Activated CD4-positive, alpha-beta T cell treated with anti-CD3 and anti-CD28 coated beads for 1 hour (primary cell): ENCODE data around the gene SGTB.
"Not testable (repeated sequence)": the region's sequence is repeated elsewhere in the genome, so short reads cannot be mapped to it uniquely, and the experiment has no call there.

Source experiments
- DNase-seq: peaks from one replicate; pipeline ENCODE4 v3.0.0-alpha.2; 2020

Gene SGTB

DNA sequence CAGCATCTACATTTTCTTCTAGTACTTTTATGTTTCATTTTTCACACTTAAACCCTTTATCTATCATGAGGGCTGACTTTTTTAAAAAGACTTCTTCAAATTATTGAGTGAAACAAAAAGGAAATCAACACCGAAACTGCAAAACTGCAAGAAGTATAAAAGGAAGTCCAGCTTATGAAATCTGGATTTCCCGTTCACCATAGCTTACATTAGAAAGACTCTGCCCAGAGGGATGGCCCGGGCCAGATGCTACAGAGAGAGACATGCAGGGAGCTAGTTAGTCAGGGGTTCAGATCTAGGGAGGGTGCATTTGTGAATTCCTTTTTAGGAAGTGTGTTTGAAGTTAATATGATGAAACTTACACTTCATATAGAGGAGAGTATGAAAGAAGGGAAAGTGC lies 10.1 kb upstream of the SGTB start:
- DNase-seq, result not testable (repeated sequence)

GRCh38 chr5:65730910-65731309 lies 9.0 kb upstream of the SGTB start:
- no peak for DNase-seq

GRCh38 chr5:65728218-65728617 lies 6.3 kb upstream of the SGTB start:
- DNase-seq, result no peak

- no peak for DNase-seq
Observed at GRCh38 chr5:65727491-65728156, 5.7 kb upstream of the SGTB start.

DNA sequence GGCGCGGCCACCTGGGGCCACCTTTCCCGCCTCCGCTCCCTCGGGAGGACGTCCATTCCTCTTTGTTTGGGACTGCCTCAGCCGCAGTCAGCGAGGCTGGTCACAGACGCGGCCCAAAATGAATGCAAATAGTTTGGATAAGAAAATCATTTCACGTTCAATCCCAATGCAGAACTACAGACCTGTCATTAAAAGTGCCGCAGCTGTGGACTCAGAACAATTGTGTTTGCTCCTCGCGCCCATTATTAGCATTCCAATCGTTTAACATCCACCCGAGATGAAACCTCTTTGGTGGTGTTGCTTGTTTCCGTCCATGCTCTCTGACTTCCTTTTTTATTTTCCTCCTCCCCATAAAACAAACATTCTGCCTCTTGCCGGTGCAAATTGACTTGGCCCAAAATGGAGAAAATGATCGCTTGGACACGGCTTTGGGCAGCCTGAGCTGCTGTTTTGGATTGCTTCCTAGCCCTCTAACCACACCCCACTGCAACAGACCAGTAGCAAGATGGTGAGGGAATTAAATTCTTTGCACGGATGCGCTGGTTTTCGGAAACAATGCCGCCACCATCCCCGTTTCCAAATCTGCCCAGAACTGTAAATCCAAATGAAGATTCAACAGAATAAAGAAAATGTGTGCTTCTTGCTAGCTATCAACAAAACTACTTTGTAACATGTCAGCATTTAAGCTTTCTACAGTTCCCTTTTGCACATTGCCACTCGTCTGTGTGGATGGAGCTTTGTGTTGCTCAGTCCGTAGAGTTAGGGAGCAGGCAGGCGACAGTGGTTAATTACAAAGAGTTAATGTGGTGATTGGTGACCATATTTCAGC lies 880 bp upstream of the SGTB start:
- no peak for DNase-seq

DNA sequence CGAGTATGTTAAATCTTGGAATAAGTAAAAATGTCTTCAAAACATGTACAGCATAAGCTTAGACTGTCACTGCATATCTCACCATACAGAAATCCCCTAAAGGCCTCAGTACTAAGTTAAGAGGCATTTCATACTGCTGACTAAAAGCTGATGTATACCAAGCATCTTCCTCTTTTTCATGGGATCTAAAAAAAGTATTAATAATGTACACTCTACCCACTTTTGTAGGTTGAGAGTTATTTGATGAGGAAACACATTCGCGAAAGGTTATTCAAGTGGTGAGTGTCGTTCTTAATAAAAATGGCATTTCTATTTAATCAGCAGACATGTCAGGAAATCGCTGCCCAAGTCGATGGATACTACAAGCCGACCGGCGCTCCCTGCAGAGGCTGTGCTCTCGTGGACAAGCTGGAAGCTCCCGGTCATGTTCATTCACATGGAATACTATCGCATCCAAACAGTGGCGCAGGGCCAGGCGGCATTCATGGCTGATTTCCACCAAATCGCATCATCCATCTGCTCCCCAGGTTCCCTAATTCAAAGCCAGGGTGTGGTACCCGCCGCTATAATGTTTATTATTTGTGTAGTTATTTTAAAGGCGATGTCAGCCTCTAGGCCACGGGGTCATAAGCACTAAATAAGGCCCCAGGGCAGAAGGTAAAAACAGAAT lies 724 bp downstream of the SGTB start:
- no peak for DNase-seq

DNA sequence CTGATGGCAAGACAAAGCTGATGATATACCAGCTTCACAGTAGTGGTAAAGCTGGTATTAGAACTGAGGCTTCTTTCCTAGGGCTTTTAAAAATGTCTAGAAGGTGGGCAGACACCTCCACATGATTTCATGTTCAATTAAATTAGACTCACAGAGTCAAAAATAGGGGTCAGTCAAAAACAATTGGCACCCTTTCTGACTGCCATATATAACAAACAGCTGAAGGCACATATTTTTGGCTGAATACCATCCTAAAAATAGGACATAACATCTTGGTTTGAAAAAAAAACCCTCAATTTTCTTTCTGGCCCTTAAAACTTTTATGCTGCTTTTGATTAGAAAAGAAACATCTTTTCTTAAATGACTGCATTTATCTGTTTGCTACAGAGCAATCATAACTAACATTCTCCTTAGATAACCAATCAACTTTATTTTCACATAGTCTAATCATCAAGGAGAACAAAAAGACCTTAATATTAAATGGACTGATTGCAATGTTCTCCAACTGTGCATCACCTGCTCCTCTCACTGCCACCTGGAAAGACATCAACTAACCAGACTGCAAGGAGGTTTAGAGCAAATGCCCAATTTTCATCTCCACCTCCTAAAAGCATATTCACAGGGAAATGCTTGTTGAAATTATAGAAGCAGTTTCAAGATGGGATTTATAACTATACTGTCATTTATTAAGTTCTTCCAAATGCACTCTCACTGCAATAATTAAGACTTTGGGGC lies 3.2 kb downstream of the SGTB start:
- no peak for DNase-seq

DNA sequence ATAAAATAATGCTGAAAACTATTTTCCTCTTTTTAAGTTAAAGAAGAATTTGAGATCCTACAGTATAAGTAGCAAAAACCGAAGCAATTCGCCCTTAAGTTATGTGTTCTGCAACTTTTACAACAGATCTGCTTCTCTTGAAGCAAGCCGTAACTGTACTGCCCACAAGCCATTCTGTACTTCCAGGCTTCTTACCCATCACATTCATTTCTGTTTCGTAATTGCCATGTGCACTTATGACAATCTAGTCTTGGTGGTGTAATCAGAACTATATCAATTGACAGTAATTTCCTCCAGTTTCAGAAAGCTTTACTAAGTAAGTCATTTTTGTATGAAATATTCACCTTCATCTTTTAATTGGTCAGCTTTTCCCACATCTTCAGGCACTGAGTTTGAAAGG lies 13.8 kb downstream of the SGTB start:
- no peak for DNase-seq

DNA sequence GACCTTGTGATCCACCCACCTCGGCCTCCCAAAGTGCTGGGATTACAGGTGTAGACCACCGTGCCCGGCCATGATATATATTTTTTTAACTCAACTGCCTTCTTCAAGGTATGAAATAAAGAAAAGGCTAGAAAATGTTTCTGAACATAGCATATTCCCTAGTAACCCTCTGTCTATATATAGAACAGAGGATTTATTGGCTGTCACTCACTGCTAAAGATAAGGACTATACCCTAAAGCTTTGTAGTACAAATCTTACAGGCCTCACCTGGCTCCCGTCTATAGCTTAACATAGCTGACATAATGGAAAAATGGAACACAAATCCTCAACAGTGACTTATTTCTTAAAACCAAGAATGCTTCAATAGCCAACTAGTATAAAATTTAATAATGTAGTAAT lies 14.2 kb downstream of the SGTB start:
- no peak for DNase-seq

GRCh38 chr5:65704621-65705239 lies 17.2 kb downstream of the SGTB start:
- no peak for DNase-seq

DNA sequence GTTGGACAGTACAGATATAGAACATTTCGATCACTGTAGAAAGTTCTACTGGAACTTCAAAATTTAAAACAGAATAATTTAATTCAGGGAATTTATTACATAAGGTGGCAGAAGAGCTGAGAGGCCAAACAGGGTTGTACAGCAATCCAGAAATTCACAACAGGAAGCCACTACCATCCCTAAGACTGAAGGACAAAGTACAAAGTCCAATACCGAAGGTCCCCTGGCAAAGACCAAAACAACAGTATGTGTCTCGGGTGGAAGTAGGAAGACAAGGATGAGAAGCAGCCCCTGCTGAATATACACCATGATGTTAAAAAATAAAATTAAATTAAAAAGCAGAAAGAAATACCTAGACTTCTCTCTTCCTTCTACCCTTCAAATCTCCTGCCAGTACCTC lies 19.9 kb downstream of the SGTB start:
- no peak for DNase-seq

GRCh38 chr5:65699338-65699737 lies 22.6 kb downstream of the SGTB start:
- no peak for DNase-seq

GRCh38 chr5:65696892-65697291 lies 25.0 kb downstream of the SGTB start:
- no peak for DNase-seq

GRCh38 chr5:65695896-65696295 lies 26.0 kb downstream of the SGTB start:
- no peak for DNase-seq

GRCh38 chr5:65695162-65695755 lies 26.6 kb downstream of the SGTB start:
- DNase-seq, result no peak

DNA sequence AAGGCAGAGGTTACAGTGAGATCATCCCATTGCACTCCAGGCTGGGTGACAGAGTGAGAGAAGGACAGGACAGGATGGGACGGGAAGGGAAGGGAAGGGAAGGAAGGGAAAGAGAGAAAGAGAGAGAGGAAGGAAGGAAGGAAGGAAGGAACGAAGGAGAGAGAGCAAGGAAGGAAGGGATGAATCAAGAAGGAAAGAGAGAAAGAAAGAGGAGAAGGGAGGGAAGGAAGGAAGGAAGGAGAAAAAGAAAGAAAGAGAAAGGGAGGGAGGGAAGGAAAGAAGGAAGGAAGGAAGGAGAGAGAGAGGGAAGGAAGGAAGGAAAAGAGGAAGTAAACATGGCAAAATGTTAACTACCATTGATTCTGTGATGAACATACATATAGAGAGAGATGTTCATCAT lies 28.8 kb downstream of the SGTB start:
- DNase-seq, result no peak

- DNase-seq, result no peak
Observed at GRCh38 chr5:65682148-65682547, 39.8 kb downstream of the SGTB start.

DNA sequence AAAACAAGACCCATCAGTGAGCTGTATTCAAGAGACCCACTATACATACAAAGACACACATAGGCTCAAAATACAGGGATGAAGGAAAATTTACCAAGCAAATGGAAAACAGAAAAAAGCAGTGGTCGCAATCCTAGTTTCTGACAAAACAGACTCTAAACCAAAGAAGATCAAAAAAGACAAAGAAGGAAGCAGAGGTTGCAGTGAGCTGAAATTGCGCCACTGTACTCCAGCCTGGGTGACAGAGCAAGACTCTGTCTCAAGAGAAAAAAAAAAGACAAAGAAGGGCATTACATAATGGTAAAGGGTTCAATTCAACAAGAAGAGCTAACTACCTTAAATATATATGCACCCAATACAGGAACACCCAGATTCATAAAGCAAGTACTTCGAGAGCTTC lies 45.9 kb downstream of the SGTB start:
- DNase-seq, result not testable (repeated sequence)

DNA sequence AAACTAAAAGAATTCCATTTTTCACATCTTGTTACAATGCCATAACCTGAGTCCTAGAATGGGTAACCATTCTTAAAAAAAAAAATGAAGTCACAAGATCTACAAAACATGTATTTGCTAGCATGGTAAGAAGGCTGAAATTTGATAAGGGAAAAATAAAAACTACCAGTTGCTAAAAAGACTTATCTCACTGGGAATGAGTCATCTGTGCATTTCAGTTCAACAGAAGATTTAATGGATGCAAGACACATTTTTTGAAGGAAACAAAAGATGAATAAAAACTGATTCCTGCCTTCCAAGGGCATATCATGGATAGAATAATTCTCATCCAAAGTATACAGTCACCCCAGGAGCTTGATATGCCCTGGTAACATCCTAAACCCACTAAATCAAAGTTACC lies 47.2 kb downstream of the SGTB start:
- no peak for DNase-seq

- no peak for DNase-seq
Observed at GRCh38 chr5:65672796-65673195, 49.1 kb downstream of the SGTB start.

GRCh38 chr5:65668696-65669095 lies 53.2 kb downstream of the SGTB start:
- no peak for DNase-seq

GRCh38 chr5:65663804-65664521 lies 57.9 kb downstream of the SGTB start:
- no peak for DNase-seq
